ENCODE results near the gene GNAS.

The GNAS gene

DNA sequence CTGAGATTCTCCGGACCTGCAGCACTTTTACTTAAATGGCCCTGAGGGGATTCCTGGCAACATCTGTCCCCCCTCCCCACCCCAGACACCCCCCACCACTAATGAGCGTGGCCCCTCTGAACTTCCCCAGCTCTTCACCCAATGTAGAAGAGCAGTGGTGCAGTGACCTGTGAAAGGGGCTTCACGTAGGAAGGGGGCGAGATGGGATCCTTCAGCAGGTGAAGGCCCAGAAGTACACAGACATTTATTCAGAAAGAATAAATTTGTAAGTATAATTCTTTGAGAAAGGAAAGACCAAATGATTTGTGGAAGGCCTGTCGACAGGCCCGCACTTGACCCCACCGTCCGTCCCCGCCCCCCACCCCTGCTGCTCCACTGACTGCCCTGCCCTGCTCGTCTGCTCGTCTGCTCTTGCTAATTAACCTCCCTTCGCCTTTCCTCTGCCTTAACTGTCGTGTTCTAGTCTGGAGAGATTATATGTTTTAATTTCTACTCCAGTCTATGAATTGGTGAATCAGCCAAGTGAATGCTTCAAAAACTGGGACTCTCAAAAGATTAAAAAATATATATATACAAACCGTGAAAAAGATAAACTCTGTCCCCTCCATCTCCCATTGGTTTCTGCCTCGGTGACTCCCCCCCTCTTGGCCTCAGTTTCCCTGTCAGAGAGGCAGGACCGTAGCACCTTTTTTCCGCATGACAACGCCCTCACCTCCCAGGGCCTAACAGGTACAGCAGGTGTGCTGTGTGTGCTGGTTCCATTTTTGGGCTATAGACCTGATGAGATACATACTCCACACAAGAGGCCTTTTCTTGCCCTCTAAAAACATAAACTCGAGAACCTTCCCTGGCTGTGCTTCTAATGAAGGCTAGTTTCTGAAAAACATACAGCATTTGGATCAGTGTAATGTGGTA, 49.2 kb downstream of the GNAS start:
- no peak for DNase-seq

DNA sequence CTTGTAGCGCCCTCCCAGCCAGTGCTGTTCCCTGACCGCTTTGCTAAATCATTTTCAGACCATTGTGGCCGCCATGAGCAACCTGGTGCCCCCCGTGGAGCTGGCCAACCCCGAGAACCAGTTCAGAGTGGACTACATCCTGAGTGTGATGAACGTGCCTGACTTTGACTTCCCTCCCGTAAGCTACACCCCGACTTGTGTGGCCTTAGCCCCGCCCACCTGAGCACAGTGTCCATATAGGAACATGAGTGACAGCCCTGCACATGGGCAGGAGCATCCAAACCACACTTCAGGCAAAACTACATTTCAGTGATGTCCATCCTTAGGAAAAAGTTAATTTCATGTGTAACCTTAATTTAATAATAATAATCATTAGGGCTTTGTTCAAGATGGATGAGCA, 51.1 kb downstream of the GNAS start:
- DNase-seq: no peak

DNA sequence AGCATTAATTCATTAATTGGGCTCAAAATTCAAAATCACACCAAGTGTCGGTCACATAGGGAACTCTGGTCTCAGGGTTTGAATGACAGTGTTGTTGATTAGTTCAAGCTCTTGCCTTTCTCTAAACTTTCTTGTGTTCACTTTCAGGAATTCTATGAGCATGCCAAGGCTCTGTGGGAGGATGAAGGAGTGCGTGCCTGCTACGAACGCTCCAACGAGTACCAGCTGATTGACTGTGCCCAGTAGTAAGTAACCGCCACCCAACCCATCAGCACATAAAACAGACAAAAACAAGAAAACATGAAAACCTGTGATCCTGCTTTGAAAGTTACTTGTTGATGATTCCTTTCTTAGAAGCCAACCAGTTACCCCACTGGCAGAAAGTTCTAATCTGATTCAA, 52.7 kb downstream of the GNAS start:
- no peak for DNase-seq

GRCh38 chr20:58906111-58906510, 53.6 kb downstream of the GNAS start:
- no peak for DNase-seq

- DNase-seq: peak; percentile 77
Measured at GRCh38 chr20:58906894-58907293, 54.4 kb downstream of the GNAS start.

GRCh38 chr20:58907320-58908137, 55.0 kb downstream of the GNAS start:
- peak; percentile 98 for DNase-seq

GRCh38 chr20:58908221-58908620, 55.7 kb downstream of the GNAS start:
- no peak for DNase-seq

- DNase-seq: no peak
Measured at GRCh38 chr20:58908941-58909340, 56.4 kb downstream of the GNAS start.

DNA sequence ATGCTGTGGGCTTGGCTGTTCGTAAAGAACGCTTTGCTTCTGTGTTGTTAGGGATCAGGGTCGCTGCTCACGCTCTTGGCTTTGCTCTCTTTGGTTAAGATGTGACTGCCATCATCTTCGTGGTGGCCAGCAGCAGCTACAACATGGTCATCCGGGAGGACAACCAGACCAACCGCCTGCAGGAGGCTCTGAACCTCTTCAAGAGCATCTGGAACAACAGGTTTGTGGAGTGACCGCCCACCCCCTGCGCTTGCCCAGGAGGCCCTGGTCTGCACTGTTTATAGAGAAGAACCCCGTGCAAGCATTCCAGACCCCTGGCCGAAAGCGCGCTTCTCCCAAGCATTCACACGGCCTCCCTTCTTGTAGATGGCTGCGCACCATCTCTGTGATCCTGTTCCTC, 57.1 kb downstream of the GNAS start:
- no peak for DNase-seq

GRCh38 chr20:58910473-58910872, 58.0 kb downstream of the GNAS start:
- DNase-seq: no peak

DNA sequence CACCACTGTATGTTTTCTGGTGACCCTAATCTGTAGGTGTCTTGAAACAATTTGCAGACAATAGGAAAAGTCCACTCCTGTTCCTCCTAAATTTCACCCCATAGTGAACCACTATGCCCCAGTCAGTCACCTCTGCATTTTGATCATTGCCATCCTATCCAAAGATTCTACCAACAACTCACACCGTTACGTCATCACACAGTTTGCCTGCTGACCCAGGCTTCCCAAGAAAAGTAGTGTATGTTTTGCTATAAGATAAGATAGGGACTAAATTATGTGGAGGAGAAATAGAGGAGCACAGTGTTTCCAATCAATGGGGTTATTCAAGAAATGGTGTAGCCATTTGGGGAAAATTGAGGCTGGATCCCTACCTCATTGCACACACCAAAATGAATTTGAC, 58.8 kb downstream of the GNAS start:
- DNase-seq: no peak

GRCh38 chr20:58911970-58912369, 59.5 kb downstream of the GNAS start:
- no peak for DNase-seq

GRCh38 chr20:58913079-58913478, 60.6 kb downstream of the GNAS start:
- no peak for DNase-seq

DNA sequence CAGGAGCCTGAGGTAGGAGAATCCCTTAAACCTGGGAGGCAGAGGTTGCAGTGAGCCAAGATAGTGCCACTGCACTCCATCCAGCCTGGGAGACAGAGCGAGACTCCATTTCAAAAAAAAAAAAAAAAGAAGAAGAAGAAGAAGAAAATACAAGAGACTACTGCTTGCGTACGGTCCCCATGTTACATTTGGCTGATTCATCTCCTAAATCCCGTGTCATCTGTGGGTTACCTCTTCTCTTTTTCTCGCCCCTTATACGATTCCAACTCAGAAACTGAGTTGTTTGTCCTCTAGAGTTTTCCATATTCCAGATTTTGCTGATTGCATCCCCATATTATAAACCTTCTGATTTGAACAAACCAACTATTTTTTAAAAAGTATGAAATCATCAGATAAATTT, 66.1 kb downstream of the GNAS start:
- no peak for DNase-seq

DNA sequence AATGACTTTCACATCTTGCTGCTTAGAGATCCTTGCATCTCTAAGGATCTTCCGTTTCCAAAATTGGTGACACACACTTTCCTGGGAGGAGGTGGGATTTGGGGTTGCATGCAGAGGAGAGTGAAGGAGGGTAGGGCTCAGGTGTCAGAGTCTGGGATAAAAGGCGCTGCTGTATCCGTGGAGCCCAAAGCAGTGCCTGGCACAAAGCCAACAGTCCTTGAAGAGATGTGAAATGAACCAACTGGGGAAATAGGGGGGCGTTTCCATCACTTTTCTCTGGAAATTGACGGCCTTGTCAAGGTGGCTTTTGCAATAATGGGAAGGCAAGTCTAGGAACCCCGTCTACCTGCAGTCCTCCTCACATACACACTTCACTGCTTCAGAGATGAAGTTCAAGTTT, 69.0 kb downstream of the GNAS start:
- no peak for DNase-seq

DNA sequence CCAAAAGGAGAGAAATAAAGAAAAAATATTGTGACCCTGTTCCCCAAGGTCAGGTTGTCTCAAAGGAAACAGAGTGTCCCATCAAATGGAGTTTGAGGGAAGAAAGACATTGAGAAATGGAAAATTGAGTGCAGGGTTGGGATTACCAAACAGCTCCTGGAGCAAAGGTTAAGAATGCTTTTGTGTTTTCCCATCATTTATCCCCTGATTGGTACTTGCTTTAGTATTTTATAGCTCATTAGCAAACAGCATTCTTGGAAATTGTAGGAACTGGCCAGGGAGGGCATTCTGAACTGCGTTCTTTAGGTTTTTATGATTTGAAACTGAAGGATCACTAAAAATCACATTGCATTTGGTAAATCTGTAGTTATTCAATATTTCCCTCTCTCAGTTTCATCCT, 69.5 kb downstream of the GNAS start:
- DNase-seq: no peak

DNA sequence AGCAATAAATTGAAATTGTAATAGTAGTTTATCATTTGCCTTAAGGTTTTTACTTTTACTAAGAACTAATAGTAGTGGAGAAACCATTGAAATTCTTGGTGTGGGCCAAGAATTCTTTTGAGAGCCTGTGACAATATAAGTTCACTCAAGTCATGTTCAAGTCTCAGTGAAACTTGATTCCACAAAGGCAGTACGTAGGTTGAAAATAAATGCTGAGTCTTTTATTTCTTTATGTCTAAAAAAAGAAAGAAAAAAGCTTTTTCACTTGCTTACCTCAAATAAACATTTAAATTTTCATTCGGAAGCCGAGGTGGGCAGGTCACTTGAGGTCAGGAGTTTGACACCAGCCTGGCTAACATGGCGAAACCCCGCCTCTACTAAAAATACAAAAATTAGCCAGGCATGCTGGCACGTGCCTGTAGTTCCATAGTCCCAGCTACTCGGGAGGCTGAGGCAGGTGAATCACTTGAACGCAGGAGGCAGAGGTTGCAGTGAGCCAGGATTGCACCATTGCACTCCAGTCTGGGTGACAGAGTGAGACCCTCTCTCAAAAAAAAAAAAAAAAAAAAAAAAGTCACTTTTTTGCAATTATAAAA, 70.7 kb downstream of the GNAS start:
- DNase-seq: no peak

GRCh38 chr20:58926802-58927489, 74.4 kb downstream of the GNAS start:
- no peak for DNase-seq

- DNase-seq: no peak
Measured at GRCh38 chr20:58927490-58928061, 75.1 kb downstream of the GNAS start.

DNA sequence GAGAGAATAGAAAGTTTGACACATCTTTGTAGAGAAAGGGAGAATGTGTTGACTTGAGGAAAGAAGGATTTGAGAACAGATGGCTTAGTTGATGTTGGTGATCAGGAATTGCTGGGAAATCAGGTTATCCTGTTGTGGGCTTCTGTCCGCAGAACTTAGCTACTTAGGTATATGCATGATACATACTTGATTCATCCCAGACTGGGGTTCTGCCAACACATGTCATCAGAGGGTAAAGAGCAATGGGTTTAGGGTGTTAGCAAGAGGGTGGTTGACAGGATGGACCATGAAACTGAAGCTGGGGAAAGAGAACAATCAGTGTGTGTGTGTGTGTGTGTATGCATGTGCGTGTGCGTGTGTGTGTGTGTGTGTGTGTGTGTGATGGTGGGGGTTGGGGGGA, 78.0 kb downstream of the GNAS start:
- DNase-seq: no peak

GRCh38 chr20:58932170-58932569, 79.7 kb downstream of the GNAS start:
- no peak for DNase-seq

DNA sequence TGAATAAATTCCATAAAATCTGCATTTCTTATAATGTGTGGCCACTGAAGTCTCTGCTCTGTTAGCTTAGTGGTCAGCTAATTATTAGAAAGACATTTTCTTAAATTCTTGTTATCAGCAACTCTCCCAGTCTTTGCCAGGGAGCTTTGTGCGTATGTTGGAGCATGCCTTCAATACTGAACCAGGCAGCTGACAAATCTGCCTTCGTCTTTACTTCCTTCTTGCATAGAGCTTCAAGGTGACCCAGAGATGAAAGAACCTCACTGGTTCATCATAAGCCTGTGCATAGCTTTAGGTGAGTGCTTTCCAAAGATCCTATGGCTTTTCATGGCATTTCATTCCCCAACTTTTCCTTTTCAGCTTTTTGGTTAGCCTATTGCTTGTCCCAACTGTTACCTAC, 85.6 kb downstream of the GNAS start:
- no peak for DNase-seq

DNA sequence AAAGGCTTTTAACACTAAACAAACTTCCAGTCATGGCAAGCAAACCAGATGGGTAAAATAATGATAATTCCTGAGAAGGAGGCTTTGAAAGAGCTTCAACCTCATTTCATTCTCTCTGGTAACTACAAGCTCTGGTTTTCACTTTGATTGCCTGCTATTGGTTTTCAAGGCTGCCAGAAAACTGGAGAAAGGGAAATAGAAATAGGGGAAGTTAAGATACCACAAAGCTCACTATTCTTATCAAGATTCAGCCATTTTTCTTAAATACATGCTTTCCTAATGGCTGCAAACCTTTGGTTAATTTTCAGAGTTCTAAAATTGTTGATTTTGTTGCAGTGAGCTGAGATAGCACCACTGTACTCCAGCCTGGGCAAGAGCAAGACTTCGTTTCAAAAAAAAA, 86.0 kb downstream of the GNAS start:
- DNase-seq: no peak

All from HCEC 1CT (cell line).